ENCODE measurements around the gene KCTD17. TPM values are rescaled to one million over a fixed set of nuclear protein-coding genes. Genes with fewer than 3 reads are reported as not detected.

KCTD17 gene
- polyA plus RNA-seq, 3 donors: 8.4 to 40.0 (median 9.0) TPM

GRCh38 chr22:37037669-37038068 lies 13.9 kb upstream of the KCTD17 start:
- no peak overlapping the region for H3K4me2 ChIP-seq (replicated peaks; ENCODE audit: extremely low read depth, low read length, poor library complexity, severe bottlenecking)
- no peak overlapping the region for H3K27ac ChIP-seq (ENCODE audit: low read depth in 1 of 2, low read length in 2 of 2)
- peaks cover 17% of the 10 kb centered on the region for H3K4me1 Mint-ChIP-seq
- peaks cover 11 to 12% of the 10 kb centered on the region in 2 donors for H3K4me1 ChIP-seq (ENCODE audit: control insufficient read depth in 1 of 2, insufficient read depth in 2 of 2, low read length in 2 of 2)
- DNase-seq: no peak
- no peaks in the 10 kb centered on the region for H3K27me3 ChIP-seq (ENCODE audit: control insufficient read depth in 2 of 2, insufficient read depth in 2 of 2, low read length in 2 of 2)
- H3K27ac Mint-ChIP-seq: no peak overlapping the region
- WGBS (ENCODE audit: insufficient coverage): 68% methylated on average over 9 of the region's 14 CpGs
- peaks cover 7 to 12% (median 10%) of the 10 kb centered on the region in 3 donors for H3K27me3 Mint-ChIP-seq (ENCODE audit: low read depth in 3 of 3)
- H3K9me3 ChIP-seq (replicated peaks in 1 of 2; ENCODE audit: control insufficient read depth in 1 of 2, insufficient read depth in 1 of 2, low read length in 2 of 2): no peaks in the 10 kb centered on the region
- H3K4me3 ChIP-seq (replicated peaks in 1 of 3; ENCODE audit: low read depth in 2 of 3, low read length in 3 of 3): no peak overlapping the region
- no peak overlapping the region for H2AFZ ChIP-seq (ENCODE audit: insufficient read depth, low read depth, low read length, poor library complexity, severe bottlenecking)
- no peak overlapping the region for H3K9ac ChIP-seq (ENCODE audit: insufficient read depth, low read length, poor library complexity, severe bottlenecking)
- H3K9me3 Mint-ChIP-seq: peaks cover 0 to 3% (median 0%) of the 10 kb centered on the region in 7 donors
- intact Hi-C loops (cut with micrococcal nuclease): no loop called here
- no peak for TF ChIP-seq CTCF (IDR thresholded peaks at IDR 0.05)
- H4K20me1 ChIP-seq (ENCODE audit: insufficient read depth, low read length): no peaks in the 10 kb centered on the region
- H3K4me3 Mint-ChIP-seq: no peak overlapping the region
- H3K36me3 Mint-ChIP-seq: peaks cover 0 to 4% of the 10 kb centered on the region in 2 donors
- no peaks in the 10 kb centered on the region for H3K79me2 ChIP-seq (ENCODE audit: insufficient read depth, low read length)
- no peaks in the 10 kb centered on the region for H3K36me3 ChIP-seq (replicated peaks in 1 of 2; ENCODE audit: control insufficient read depth in 1 of 2, insufficient read depth in 2 of 2, low read length in 2 of 2)

GRCh38 chr22:37039466-37039865 lies 12.1 kb upstream of the KCTD17 start:
- Histone ChIP-seq H3K27ac (ENCODE audit: low read depth in 1 of 2, low read length in 2 of 2) (no peak overlapping the region), H3K36me3 (replicated peaks in 1 of 2; ENCODE audit: control insufficient read depth in 1 of 2, insufficient read depth in 2 of 2, low read length in 2 of 2) (no peaks in the 10 kb centered on the region), H3K9me3 (replicated peaks in 1 of 2; ENCODE audit: control insufficient read depth in 1 of 2, insufficient read depth in 1 of 2, low read length in 2 of 2) (no peaks in the 10 kb centered on the region), H4K20me1 (ENCODE audit: insufficient read depth, low read length) (no peaks in the 10 kb centered on the region), H3K27me3 (ENCODE audit: control insufficient read depth in 2 of 2, insufficient read depth in 2 of 2, low read length in 2 of 2) (no peaks in the 10 kb centered on the region), H2AFZ (ENCODE audit: insufficient read depth, low read depth, low read length, poor library complexity, severe bottlenecking) (no peak overlapping the region), H3K79me2 (ENCODE audit: insufficient read depth, low read length) (no peaks in the 10 kb centered on the region), H3K4me1 (ENCODE audit: control insufficient read depth in 1 of 2, insufficient read depth in 2 of 2, low read length in 2 of 2) (peaks cover 8 to 9% of the 10 kb centered on the region in 2 donors), H3K4me2 (replicated peaks; ENCODE audit: extremely low read depth, low read length, poor library complexity, severe bottlenecking) (no peak overlapping the region), H3K9ac (ENCODE audit: insufficient read depth, low read length, poor library complexity, severe bottlenecking) (no peak overlapping the region), H3K4me3 (replicated peaks in 1 of 3; ENCODE audit: low read depth in 2 of 3, low read length in 3 of 3) (no peak overlapping the region)
- no peak overlapping the region for H3K4me3 Mint-ChIP-seq
- DNase-seq: no peak
- peaks cover 7% of the 10 kb centered on the region for H3K4me1 Mint-ChIP-seq
- intact Hi-C loops (cut with micrococcal nuclease): no loop called here
- no peaks in the 10 kb centered on the region for H3K9me3 Mint-ChIP-seq
- peaks cover 6 to 12% (median 7%) of the 10 kb centered on the region in 3 donors for H3K27me3 Mint-ChIP-seq (ENCODE audit: low read depth in 3 of 3)
- no peaks in the 10 kb centered on the region for H3K36me3 Mint-ChIP-seq
- WGBS (ENCODE audit: insufficient coverage): no CpG with 5 or more reads among the region's 2 CpGs
- no peak for TF ChIP-seq CTCF (IDR thresholded peaks at IDR 0.05)
- no peak overlapping the region for H3K27ac Mint-ChIP-seq
